Left lung (tissue), 10 donors: ENCODE measurements around the gene SPRED1. TPM values are rescaled to one million over a fixed set of nuclear protein-coding genes. Genes with fewer than 3 reads are reported as not detected.

Experiments used
- ATAC-seq: fragments of 200-7000 bp; cut with Tn5 transposase; one replicate; pipeline ENCODE4 v1.9.1; 2020; ENCODE audit warnings: moderate library complexity
- DNase-seq, 4 donors: peaks; one replicate each; pipeline ENCODE4 v3.0.0-alpha.2; 2013 to 2020
- H3K27ac ChIP-seq, 2 donors: fragments of 200-600 bp; sonication (generic) in 1 of 2; one replicate each; pipeline versions ENCODE4 v1.5.0 to v1.8.0; 2020 to 2021
- H3K27me3 ChIP-seq, 2 donors: fragments of 200-600 bp; sonication (generic) in 1 of 2; one replicate each; pipeline versions ENCODE4 v1.5.0 to v1.8.0; 2020 to 2021
- H3K36me3 ChIP-seq, 2 donors: fragments of 200-600 bp; sonication (generic) in 1 of 2; one replicate each; pipeline versions ENCODE4 v1.5.0 to v1.8.0; 2020 to 2021
- H3K4me1 ChIP-seq, 2 donors: fragments of 200-600 bp; one replicate each; pipeline ENCODE4 v1.8.0; 2021
- H3K4me3 ChIP-seq, 2 donors: fragments of 200-600 bp; sonication (generic) in 1 of 2; one replicate each; pipeline versions ENCODE4 v1.5.0 to v1.8.0; 2020 to 2021; ENCODE audit warnings: mild to moderate bottlenecking in 1 of 2
- H3K9me3 ChIP-seq, 2 donors: fragments of 200-600 bp; sonication (generic) in 1 of 2; one replicate each; pipeline versions ENCODE4 v1.5.0 to v1.8.0; 2020 to 2021
- CTCF ChIP-seq, 2 donors: fragments of 200-600 bp; sonication (generic) in 1 of 2; IDR thresholded peaks; one replicate each; pipeline versions ENCODE4 v1.5.0 to v1.8.0; 2021; ENCODE audit warnings: antibody characterized with exemption in 2 of 2
- intact Hi-C, 2 donors: fragments of 100-400 bp; cut with DNase I; formaldehyde crosslinking; loops; one replicate each; pipeline versions ENCODE4 v1.11.2 to v1.14.2; 2022
- polyA plus RNA-seq, 6 donors: library from polyadenylated mRNA; unstranded; fragments of 120-200 nt; gene quantifications; one replicate each; pipeline ENCODE4 v1.2.1, GENCODE V29; 2013; ENCODE audit not compliant: insufficient read length in 6 of 6
- total RNA-seq, 2 donors: library from RNA; stranded (reverse); fragmentation: NEBNext Ultra II Directional; extraction: Animal tissue kit (Norgen Biotek cat#: 25700); gene quantifications; one replicate each; pipeline ENCODE4 v1.2.1, GENCODE V29; 2021
- donor health status: DM: no; HTN: yes; CAD: no.
- donor health status: DM: no; HTN: no; CAD: no.

Gene SPRED1
- total and polyA plus RNA-seq, 8 donors = 36.3 to 59.4 (median 44.6) TPM

- Histone ChIP-seq H3K27me3 (no peaks in the 10 kb centered on the region), H3K4me3 (no peak overlapping the region), H3K36me3 (no peaks in the 10 kb centered on the region), H3K9me3 (no peaks in the 10 kb centered on the region), H3K27ac (no peak overlapping the region), H3K4me1 (peaks cover 5 to 14% of the 10 kb centered on the region in 2 donors)
- DNase-seq = no peak
- no peak for TF ChIP-seq CTCF (IDR thresholded peaks at IDR 0.05)
- intact Hi-C loops = no loop called here
- ATAC-seq = no peak
These were observed 54.6 kb downstream of the SPRED1 start for GRCh38 chr15:38307251-38307650.

- intact Hi-C loops = no loop called here
- Histone ChIP-seq H3K36me3 (no peaks in the 10 kb centered on the region), H3K4me1 (peaks cover 5 to 14% of the 10 kb centered on the region in 2 donors), H3K27me3 (no peaks in the 10 kb centered on the region), H3K27ac (no peak overlapping the region), H3K4me3 (no peak overlapping the region), H3K9me3 (no peaks in the 10 kb centered on the region)
- ATAC-seq = no peak
- no peak for DNase-seq
- no peak for TF ChIP-seq CTCF (IDR thresholded peaks at IDR 0.05)
These were observed 55.4 kb downstream of the SPRED1 start for GRCh38 chr15:38307861-38308641.

- TF ChIP-seq CTCF (IDR thresholded peaks at IDR 0.05) = no peak
- intact Hi-C loops = no loop called here
- H3K9me3 ChIP-seq = no peaks in the 10 kb centered on the region
- DNase-seq (no peak), ATAC-seq (no peak)
- H3K4me1 ChIP-seq = peaks cover 5 to 14% of the 10 kb centered on the region in 2 donors
- H3K4me3 ChIP-seq = no peak overlapping the region
- no peak overlapping the region for H3K27ac ChIP-seq
- H3K36me3 ChIP-seq = no peaks in the 10 kb centered on the region
- H3K27me3 ChIP-seq = no peaks in the 10 kb centered on the region
These were observed 56.2 kb downstream of the SPRED1 start for GRCh38 chr15:38308797-38309196.

GRCh38 chr15:38312190-38312589 lies 59.6 kb downstream of the SPRED1 start:
- ATAC-seq (no peak), DNase-seq (no peak)
- intact Hi-C loops = no loop called here
- Histone ChIP-seq H3K9me3 (no peaks in the 10 kb centered on the region), H3K36me3 (no peaks in the 10 kb centered on the region), H3K27ac (no peak overlapping the region), H3K4me3 (no peak overlapping the region), H3K4me1 (peaks cover 0 to 7% of the 10 kb centered on the region in 2 donors), H3K27me3 (no peaks in the 10 kb centered on the region)
- TF ChIP-seq CTCF (IDR thresholded peaks at IDR 0.05) = no peak

GRCh38 chr15:38316311-38316710 lies 63.7 kb downstream of the SPRED1 start:
- TF ChIP-seq CTCF (IDR thresholded peaks at IDR 0.05) = no peak
- ATAC-seq (peak; percentile 23), DNase-seq (no peak)
- Histone ChIP-seq H3K4me3 (no peak overlapping the region), H3K27ac (no peak overlapping the region), H3K4me1 (peaks cover 10 to 13% of the 10 kb centered on the region in 2 donors), H3K36me3 (no peaks in the 10 kb centered on the region), H3K27me3 (no peaks in the 10 kb centered on the region), H3K9me3 (no peaks in the 10 kb centered on the region)
- intact Hi-C loops = no loop called here
